MM.1S (cell line): Measurements from ENCODE around the gene CNTFR.

ENCODE experiments used
- CTCF ChIP-seq: fragments of 300-600 bp; sonication (generic); IDR thresholded peaks from 2 replicates; pipeline ENCODE4 v1.5.1; 2016; ENCODE audit warnings: antibody characterized with exemption, low read length, mixed read lengths
- EZH2 ChIP-seq: fragments of 300-600 bp; sonication (generic); optimal IDR thresholded peaks from 2 replicates; pipeline ENCODE3; 2017; ENCODE audit warnings: low read depth, mild to moderate bottlenecking, antibody characterized with exemption, low read length, mixed read lengths
- EZH2phosphoT487 ChIP-seq: fragments of 300-600 bp; sonication (generic); IDR thresholded peaks from 2 replicates; pipeline ENCODE4 v1.6.1; 2018; ENCODE audit warnings: antibody characterized with exemption, low read length

DNA sequence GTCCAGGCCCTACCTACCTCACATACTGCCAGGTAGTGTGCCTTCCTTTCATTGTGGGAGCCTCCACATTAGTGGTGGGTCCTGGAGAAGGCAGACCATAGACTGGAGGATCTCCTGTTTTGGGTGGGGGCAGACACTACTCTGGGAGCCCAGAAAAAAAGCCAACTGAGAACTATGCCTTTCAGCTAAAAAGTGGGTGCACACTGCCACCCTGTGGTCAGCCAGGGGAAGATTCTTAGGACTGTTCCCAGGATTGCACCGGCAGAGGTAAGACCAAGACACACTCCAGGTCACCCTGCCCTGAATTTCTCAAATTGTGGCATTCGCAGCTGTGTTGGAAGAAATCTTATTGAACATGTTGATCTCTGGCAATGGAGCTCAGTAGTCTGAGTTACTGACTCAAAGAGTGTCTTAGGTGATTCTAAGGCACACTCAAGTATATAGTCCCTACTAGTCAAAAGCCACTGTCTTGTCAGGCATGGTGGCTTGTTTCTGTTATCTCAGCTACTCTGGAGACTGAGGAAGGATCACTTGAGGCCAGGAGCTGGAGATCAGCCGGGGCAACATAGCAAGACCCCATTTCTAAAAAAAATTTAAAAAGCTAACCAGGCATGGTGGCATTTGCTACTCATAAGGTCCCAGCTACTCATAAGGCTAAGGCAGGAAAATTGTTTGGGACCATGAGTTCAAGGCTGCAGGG, 44.5 kb upstream of the CNTFR start:
- TF ChIP-seq CTCF = peak; percentile 90
- TF ChIP-seq EZH2 = no peak
- TF ChIP-seq EZH2phosphoT487 = no peak
